IPS DF 4.7 (cell line): Measurements from ENCODE around the gene TUBAL3.

Experiments
- DNase-seq: peaks from one replicate; pipeline ENCODE4 v3.0.0-alpha.2; 2013; ENCODE audit warnings: low spot score; ENCODE audit errors: extremely low read depth

TUBAL3 gene

GRCh38 chr10:5404208-5405041 lies at the start of gene TUBAL3:
TSS of gene TUBAL3 (minus strand) at chr10:5404828. CDS start at chr10:5404792, 36 bp downstream.
- no peak for DNase-seq

GRCh38 chr10:5453749-5454489 lies 49.3 kb upstream of the TUBAL3 start:
- no peak for DNase-seq

- no peak for DNase-seq
Observed at GRCh38 chr10:5450605-5451384, 46.2 kb upstream of the TUBAL3 start.

- DNase-seq, result no peak
Observed at GRCh38 chr10:5449823-5450222, 45.2 kb upstream of the TUBAL3 start.

GRCh38 chr10:5449227-5449626 lies 44.6 kb upstream of the TUBAL3 start:
- DNase-seq, result no peak

- no peak for DNase-seq
Observed at GRCh38 chr10:5448333-5449001, 43.8 kb upstream of the TUBAL3 start.

- no peak for DNase-seq
Observed at GRCh38 chr10:5447611-5448071, 43.0 kb upstream of the TUBAL3 start.

GRCh38 chr10:5447056-5447455 lies 42.4 kb upstream of the TUBAL3 start:
- DNase-seq, result no peak

GRCh38 chr10:5446390-5446926 lies 41.8 kb upstream of the TUBAL3 start:
- DNase-seq, result no peak

- no peak for DNase-seq
Observed at GRCh38 chr10:5445006-5445405, 40.4 kb upstream of the TUBAL3 start.

- DNase-seq, result no peak
Observed at GRCh38 chr10:5443429-5443828, 38.8 kb upstream of the TUBAL3 start.

- no peak for DNase-seq
Observed at GRCh38 chr10:5442990-5443370, 38.4 kb upstream of the TUBAL3 start.

GRCh38 chr10:5442065-5442989 lies 37.7 kb upstream of the TUBAL3 start:
- no peak for DNase-seq

- DNase-seq, result no peak
Observed at GRCh38 chr10:5441106-5441505, 36.5 kb upstream of the TUBAL3 start.

- DNase-seq, result no peak
Observed at GRCh38 chr10:5440206-5440605, 35.6 kb upstream of the TUBAL3 start.

GRCh38 chr10:5435328-5435727 lies 30.7 kb upstream of the TUBAL3 start:
- DNase-seq, result no peak

GRCh38 chr10:5434017-5434753 lies 29.6 kb upstream of the TUBAL3 start:
- DNase-seq, result no peak

GRCh38 chr10:5433182-5433581 lies 28.6 kb upstream of the TUBAL3 start:
- no peak for DNase-seq

- DNase-seq, result no peak
Observed at GRCh38 chr10:5428133-5428532, 23.5 kb upstream of the TUBAL3 start.
